Nephron (organoid): ENCODE results near the gene DZIP3.

ENCODE experiments used
- H3K27ac Mint-ChIP-seq, 3 experiments: 2 replicates each; pipeline ENCODE4 v1.8.0; 2020; ENCODE audit warnings: mixed read lengths in 3 of 3, mild to moderate bottlenecking in 2 of 3, moderate library complexity in 1 of 3
- H3K27me3 Mint-ChIP-seq: 2 replicates; pipeline ENCODE4 v1.8.0; 2021; ENCODE audit warnings: low read depth, mild to moderate bottlenecking, moderate library complexity, mixed read lengths
- H3K36me3 Mint-ChIP-seq: 2 replicates; pipeline ENCODE4 v1.8.0; 2020; ENCODE audit warnings: low read depth, mixed read lengths
- H3K4me1 Mint-ChIP-seq: 2 replicates; pipeline ENCODE4 v1.8.0; 2020; ENCODE audit warnings: mixed read lengths
- H3K4me3 Mint-ChIP-seq, 3 experiments: 2 replicates each; pipeline ENCODE4 v1.8.0; 2020; ENCODE audit warnings: mild to moderate bottlenecking in 3 of 3, mixed read lengths in 3 of 3, moderate library complexity in 2 of 3
- H3K9me3 Mint-ChIP-seq: 2 replicates; pipeline ENCODE4 v1.8.0; 2020; ENCODE audit warnings: mixed read lengths
- CTCF ChIP-seq, 3 experiments: fragments of 200-600 bp; sonication (generic); IDR thresholded peaks; one replicate each; pipeline ENCODE4 v1.5.0; 2021; ENCODE audit warnings: antibody characterized with exemption in 3 of 3; ENCODE audit not compliant: unreplicated experiment in 3 of 3

DZIP3 gene

GRCh38 chr3:108564564-108564963 lies 25.0 kb upstream of the DZIP3 start:
- peaks cover 6% of the 10 kb centered on the region for H3K4me1 Mint-ChIP-seq
- peak overlapping the region; percentile 9 to 39 (median 22) for H3K27ac Mint-ChIP-seq
- H3K9me3 Mint-ChIP-seq: no peaks in the 10 kb centered on the region
- peaks cover 23% of the 10 kb centered on the region for H3K36me3 Mint-ChIP-seq
- H3K27me3 Mint-ChIP-seq: no peaks in the 10 kb centered on the region
- no peak overlapping the region for H3K4me3 Mint-ChIP-seq
- TF ChIP-seq CTCF (IDR thresholded peaks at IDR 0.05; ENCODE audit: unreplicated experiment in 3 of 3): no peak

GRCh38 chr3:108565506-108565905 lies 24.0 kb upstream of the DZIP3 start:
- no peak for TF ChIP-seq CTCF (IDR thresholded peaks at IDR 0.05; ENCODE audit: unreplicated experiment in 3 of 3)
- Mint-ChIP-seq H3K36me3 (peaks cover 30% of the 10 kb centered on the region), H3K27ac (no peak overlapping the region), H3K9me3 (no peaks in the 10 kb centered on the region), H3K4me1 (peaks cover 6% of the 10 kb centered on the region), H3K4me3 (no peak overlapping the region), H3K27me3 (no peaks in the 10 kb centered on the region)

GRCh38 chr3:108566599-108566998 lies 22.9 kb upstream of the DZIP3 start:
- peaks cover 6% of the 10 kb centered on the region for H3K4me1 Mint-ChIP-seq
- no peaks in the 10 kb centered on the region for H3K9me3 Mint-ChIP-seq
- H3K27me3 Mint-ChIP-seq: no peaks in the 10 kb centered on the region
- TF ChIP-seq CTCF (IDR thresholded peaks at IDR 0.05; ENCODE audit: unreplicated experiment in 3 of 3): no peak
- no peak overlapping the region for H3K27ac Mint-ChIP-seq
- peaks cover 24% of the 10 kb centered on the region for H3K36me3 Mint-ChIP-seq
- no peak overlapping the region for H3K4me3 Mint-ChIP-seq

GRCh38 chr3:108569336-108569735 lies 20.2 kb upstream of the DZIP3 start:
- Mint-ChIP-seq H3K36me3 (peaks cover 43% of the 10 kb centered on the region), H3K4me3 (no peak overlapping the region), H3K27me3 (no peaks in the 10 kb centered on the region), H3K27ac (no peak overlapping the region), H3K9me3 (peaks cover 18% of the 10 kb centered on the region), H3K4me1 (peaks cover 6% of the 10 kb centered on the region)
- TF ChIP-seq CTCF (IDR thresholded peaks at IDR 0.05; ENCODE audit: unreplicated experiment in 3 of 3): no peak

GRCh38 chr3:108578064-108578463 lies 11.5 kb upstream of the DZIP3 start:
- H3K27ac Mint-ChIP-seq: peak overlapping the region; percentile 59 to 83 (median 60)
- H3K9me3 Mint-ChIP-seq: peaks cover 10% of the 10 kb centered on the region
- no peak for TF ChIP-seq CTCF (IDR thresholded peaks at IDR 0.05; ENCODE audit: unreplicated experiment in 3 of 3)
- H3K4me1 Mint-ChIP-seq: no peaks in the 10 kb centered on the region
- no peak overlapping the region for H3K4me3 Mint-ChIP-seq
- H3K27me3 Mint-ChIP-seq: no peaks in the 10 kb centered on the region
- peaks cover 59% of the 10 kb centered on the region for H3K36me3 Mint-ChIP-seq

GRCh38 chr3:108588601-108589000 lies 921 bp upstream of the DZIP3 start:
- TF ChIP-seq CTCF (IDR thresholded peaks at IDR 0.05; ENCODE audit: unreplicated experiment in 3 of 3): no peak
- peaks cover 7% of the 10 kb centered on the region for H3K36me3 Mint-ChIP-seq
- peaks cover 30% of the 10 kb centered on the region for H3K4me1 Mint-ChIP-seq
- H3K27me3 Mint-ChIP-seq: no peaks in the 10 kb centered on the region
- peak overlapping the region; percentile 99 to 100 (median 100) for H3K27ac Mint-ChIP-seq
- peak overlapping the region; percentile 97 to 99 (median 98) for H3K4me3 Mint-ChIP-seq
- H3K9me3 Mint-ChIP-seq: no peaks in the 10 kb centered on the region
